Liver (tissue), 9 donors: ENCODE data around the gene MORF4L1. TPM values are rescaled to one million over a fixed set of nuclear protein-coding genes. Genes with fewer than 3 reads are reported as not detected.
"Not testable (repeated sequence)": the region's sequence is repeated elsewhere in the genome, so short reads cannot be mapped to it uniquely, and the experiment has no call there.

Experiments
- DNase-seq: peaks from one replicate; pipeline ENCODE4 v3.0.0-alpha.2; 2017; ENCODE audit warnings: low spot score
- H3K27ac ChIP-seq, 2 donors: one replicate each; pipeline ENCODE4 v1.7.0; 2013; ENCODE audit warnings: inconsistent platforms in 2 of 2, low read length in 2 of 2, control low read depth in 1 of 2, low read depth in 1 of 2, mild to moderate bottlenecking in 1 of 2
- H3K27me3 ChIP-seq, 4 donors: one replicate each; pipeline versions ENCODE4 v1.6.1 to v1.7.0; 2013; ENCODE audit warnings: low read length in 3 of 4, inconsistent platforms in 1 of 4, mild to moderate bottlenecking in 1 of 4, moderate library complexity in 1 of 4; ENCODE audit not compliant: control insufficient read depth in 4 of 4, insufficient read depth in 4 of 4
- H3K36me3 ChIP-seq, 4 donors: one replicate each; pipeline versions ENCODE4 v1.6.1 to v1.7.0; 2013; ENCODE audit warnings: low read length in 3 of 4, mild to moderate bottlenecking in 3 of 4, low read depth in 1 of 4, moderate library complexity in 1 of 4; ENCODE audit not compliant: control insufficient read depth in 4 of 4, insufficient read depth in 3 of 4
- H3K4me1 ChIP-seq, 4 donors: one replicate each; pipeline versions ENCODE4 v1.6.1 to v1.7.0; 2013; ENCODE audit warnings: low read length in 3 of 4, mild to moderate bottlenecking in 3 of 4, moderate library complexity in 1 of 4; ENCODE audit not compliant: control insufficient read depth in 4 of 4, insufficient read depth in 4 of 4
- H3K4me3 ChIP-seq, 3 donors: one replicate each; pipeline versions ENCODE4 v1.6.1 to v1.7.0; 2013; ENCODE audit warnings: low read length in 3 of 3, control low read depth in 1 of 3, low read depth in 1 of 3, mild to moderate bottlenecking in 1 of 3
- H3K9ac ChIP-seq, 2 donors: one replicate each; pipeline ENCODE4 v1.7.0; 2013; ENCODE audit warnings: low read length in 2 of 2, mild to moderate bottlenecking in 2 of 2, moderate library complexity in 2 of 2, control low read depth in 1 of 2, low read depth in 1 of 2
- H3K9me3 ChIP-seq, 4 donors: one replicate each; pipeline versions ENCODE4 v1.6.1 to v1.7.0; 2013; ENCODE audit warnings: low read length in 3 of 4; ENCODE audit not compliant: control insufficient read depth in 4 of 4
- EGR1 ChIP-seq, 2 donors: IDR thresholded peaks; 2 replicates each; pipeline ENCODE4 v1.6.1; 2016 to 2018; ENCODE audit warnings: antibody characterized with exemption in 2 of 2, low read depth in 2 of 2
- FOXA2 ChIP-seq: IDR thresholded peaks from 2 replicates; pipeline ENCODE4 v1.6.1; 2016; ENCODE audit warnings: antibody characterized with exemption
- HNF4A ChIP-seq, 2 donors: conservative IDR thresholded peaks; 2 replicates each; pipeline ENCODE4 v1.6.1; 2016; ENCODE audit warnings: antibody characterized with exemption in 2 of 2, mild to moderate bottlenecking in 2 of 2
- HNF4G ChIP-seq: IDR thresholded peaks from 2 replicates; pipeline ENCODE4 v1.6.1; 2016; ENCODE audit warnings: antibody characterized with exemption
- RAD21 ChIP-seq, 2 donors: IDR thresholded peaks; 2 replicates each; pipeline ENCODE4 v1.6.1; 2016; ENCODE audit warnings: antibody characterized with exemption in 2 of 2, mild to moderate bottlenecking in 2 of 2
- RXRA ChIP-seq, 2 donors: IDR thresholded peaks; 2 replicates each; pipeline ENCODE4 v1.6.1; 2017 to 2018; ENCODE audit warnings: antibody characterized with exemption in 2 of 2, mild to moderate bottlenecking in 1 of 2
- YY1 ChIP-seq: IDR thresholded peaks from 2 replicates; pipeline ENCODE4 v1.6.1; 2016; ENCODE audit warnings: antibody characterized with exemption, mild to moderate bottlenecking
- WGBS: extraction: QIAGEN DNeasy Blood & Tissue Kit; methylation state at CpG from one replicate; pipeline ENCODE4 v1.1.7; 2013; 5-methylcytosine and 5-hydroxymethylcytosine counted together
- polyA plus RNA-seq, 2 donors: library from polyadenylated mRNA; stranded (reverse) in 1 of 2; unstranded in 1 of 2; fragments of 200-250 nt in 1 of 2; fragments of >200 nt in 1 of 2; fragmentation: Nextera tagmentation in 1 of 2; extraction: Ambion mirVana in 1 of 2; gene quantifications; one replicate each; pipeline versions ENCODE4 v1.2.1 to v1.2.3, GENCODE V29; 2013 to 2015
- total RNA-seq, 2 donors: library from RNA; depleted of rRNA; stranded (reverse); fragments of >200 nt; gene quantifications; one replicate each; pipeline ENCODE4 v1.2.3, GENCODE V29; 2014
- TF ChIP-seq, protein P1 (sequence below): IDR thresholded peaks from 2 replicates; pipeline ENCODE4 v1.6.1; 2016; ENCODE audit warnings: antibody characterized with exemption
- TF ChIP-seq, protein P2 (sequence below): IDR thresholded peaks from 2 replicates; pipeline ENCODE4 v1.6.1; 2016; ENCODE audit warnings: antibody characterized with exemption
- TF ChIP-seq, protein P3 (sequence below): IDR thresholded peaks from 2 replicates; pipeline ENCODE4 v1.6.1; 2016; ENCODE audit warnings: antibody characterized with exemption, mild to moderate bottlenecking
- donor health status: healthy.
- donor health status: healthy.
- donor health status: healthy.
- donor health status: healthy.
- donor health status: healthy.

The MORF4L1 gene
- total and polyA plus RNA-seq, 4 donors: 67.5 to 134 (median 123) TPM

DNA sequence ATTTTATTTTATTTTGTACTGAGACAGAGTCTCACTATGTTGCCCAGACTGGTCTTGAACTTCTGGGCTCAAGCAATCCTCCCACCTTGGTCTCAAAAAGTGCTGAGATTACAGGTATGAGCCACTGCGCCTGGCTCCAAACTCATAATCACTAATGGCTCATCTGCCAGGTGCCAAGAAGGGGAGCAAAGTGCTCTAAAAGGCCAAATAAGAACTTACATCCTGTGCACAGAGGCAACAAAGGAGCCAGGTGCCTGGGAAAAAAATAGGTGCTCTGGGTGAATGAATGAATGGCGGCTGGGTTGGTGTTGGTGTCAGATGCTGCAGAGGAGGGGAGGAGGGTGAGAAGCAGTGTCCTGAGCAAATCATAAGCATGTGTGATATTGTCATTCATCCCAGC, 35.6 kb upstream of the MORF4L1 start (continued):
- no peak for TF ChIP-seq HNF4A (conservative IDR thresholded peaks at IDR 0.05)
- TF ChIP-seq, protein P1, sequence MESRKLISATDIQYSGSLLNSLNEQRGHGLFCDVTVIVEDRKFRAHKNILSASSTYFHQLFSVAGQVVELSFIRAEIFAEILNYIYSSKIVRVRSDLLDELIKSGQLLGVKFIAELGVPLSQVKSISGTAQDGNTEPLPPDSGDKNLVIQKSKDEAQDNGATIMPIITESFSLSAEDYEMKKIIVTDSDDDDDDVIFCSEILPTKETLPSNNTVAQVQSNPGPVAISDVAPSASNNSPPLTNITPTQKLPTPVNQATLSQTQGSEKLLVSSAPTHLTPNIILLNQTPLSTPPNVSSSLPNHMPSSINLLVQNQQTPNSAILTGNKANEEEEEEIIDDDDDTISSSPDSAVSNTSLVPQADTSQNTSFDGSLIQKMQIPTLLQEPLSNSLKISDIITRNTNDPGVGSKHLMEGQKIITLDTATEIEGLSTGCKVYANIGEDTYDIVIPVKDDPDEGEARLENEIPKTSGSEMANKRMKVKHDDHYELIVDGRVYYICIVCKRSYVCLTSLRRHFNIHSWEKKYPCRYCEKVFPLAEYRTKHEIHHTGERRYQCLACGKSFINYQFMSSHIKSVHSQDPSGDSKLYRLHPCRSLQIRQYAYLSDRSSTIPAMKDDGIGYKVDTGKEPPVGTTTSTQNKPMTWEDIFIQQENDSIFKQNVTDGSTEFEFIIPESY: no peak

DNA sequence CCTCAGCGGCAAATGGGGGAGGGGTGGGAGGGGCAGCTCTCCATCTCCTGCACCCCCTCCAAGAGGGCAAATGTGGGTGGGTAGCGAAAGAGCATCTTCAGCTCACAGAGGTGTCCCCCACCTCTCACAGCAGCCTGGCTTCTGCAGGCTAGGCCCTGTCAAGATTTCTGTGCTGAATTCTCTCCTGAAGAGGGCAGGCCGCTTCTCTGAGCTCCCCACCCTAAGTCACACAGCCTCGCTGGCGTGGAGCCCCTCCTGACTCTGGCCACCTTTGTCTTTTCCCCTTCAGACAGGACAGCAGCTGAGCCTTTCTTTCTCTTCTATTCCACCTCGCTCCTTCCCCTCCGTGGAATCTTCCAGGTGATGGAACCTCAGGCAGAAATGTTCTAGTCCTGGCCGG, 35.1 kb upstream of the MORF4L1 start:
- Histone ChIP-seq H3K9ac (no peak overlapping the region), H3K36me3 (no peaks in the 10 kb centered on the region), H3K4me1 (no peaks in the 10 kb centered on the region), H3K27me3 (no peaks in the 10 kb centered on the region), H3K27ac (no peak overlapping the region), H3K4me3 (no peak overlapping the region), H3K9me3 (no peaks in the 10 kb centered on the region)
- TF ChIP-seq YY1: no peak
- TF ChIP-seq, protein P1: no peak
- TF ChIP-seq, protein P2, sequence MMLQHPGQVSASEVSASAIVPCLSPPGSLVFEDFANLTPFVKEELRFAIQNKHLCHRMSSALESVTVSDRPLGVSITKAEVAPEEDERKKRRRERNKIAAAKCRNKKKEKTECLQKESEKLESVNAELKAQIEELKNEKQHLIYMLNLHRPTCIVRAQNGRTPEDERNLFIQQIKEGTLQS: no peak
- DNase-seq: no peak
- 93% methylated on average over 8 of the region's 8 CpGs for WGBS

DNA sequence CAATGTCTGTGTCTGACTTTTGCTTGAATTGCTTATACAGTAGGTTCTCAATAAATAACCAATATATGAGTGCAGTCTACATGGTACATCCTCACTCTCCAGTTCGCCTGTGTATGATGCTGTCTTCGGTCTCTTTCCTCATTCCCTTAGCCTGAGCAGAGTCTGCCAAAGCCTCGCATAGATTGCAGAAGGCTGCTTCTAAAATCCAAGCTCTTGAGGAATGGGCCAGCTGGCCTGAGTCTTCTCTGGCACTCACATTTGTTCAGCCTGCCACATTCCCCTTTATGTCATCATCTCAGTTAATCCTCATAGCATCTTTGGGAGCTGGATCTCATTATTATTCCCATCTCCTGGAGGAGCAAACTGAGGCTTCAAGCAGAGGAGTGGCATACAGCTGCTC, 34.2 kb upstream of the MORF4L1 start:
- Histone ChIP-seq H3K9me3 (no peaks in the 10 kb centered on the region), H3K4me3 (no peak overlapping the region), H3K36me3 (no peaks in the 10 kb centered on the region), H3K9ac (no peak overlapping the region), H3K27ac (no peak overlapping the region), H3K27me3 (no peaks in the 10 kb centered on the region), H3K4me1 (no peaks in the 10 kb centered on the region)
- no peak for DNase-seq
- 91% methylated on average over 3 of the region's 3 CpGs for WGBS
- TF ChIP-seq RXRA (IDR thresholded peaks at IDR 0.05) (no peak), EGR1 (IDR thresholded peaks at IDR 0.05; ENCODE audit: low read depth in 2 of 2) (no peak), FOXA2 (no peak), RAD21 (IDR thresholded peaks at IDR 0.05) (no peak), HNF4G (no peak)
- TF ChIP-seq, protein P3, sequence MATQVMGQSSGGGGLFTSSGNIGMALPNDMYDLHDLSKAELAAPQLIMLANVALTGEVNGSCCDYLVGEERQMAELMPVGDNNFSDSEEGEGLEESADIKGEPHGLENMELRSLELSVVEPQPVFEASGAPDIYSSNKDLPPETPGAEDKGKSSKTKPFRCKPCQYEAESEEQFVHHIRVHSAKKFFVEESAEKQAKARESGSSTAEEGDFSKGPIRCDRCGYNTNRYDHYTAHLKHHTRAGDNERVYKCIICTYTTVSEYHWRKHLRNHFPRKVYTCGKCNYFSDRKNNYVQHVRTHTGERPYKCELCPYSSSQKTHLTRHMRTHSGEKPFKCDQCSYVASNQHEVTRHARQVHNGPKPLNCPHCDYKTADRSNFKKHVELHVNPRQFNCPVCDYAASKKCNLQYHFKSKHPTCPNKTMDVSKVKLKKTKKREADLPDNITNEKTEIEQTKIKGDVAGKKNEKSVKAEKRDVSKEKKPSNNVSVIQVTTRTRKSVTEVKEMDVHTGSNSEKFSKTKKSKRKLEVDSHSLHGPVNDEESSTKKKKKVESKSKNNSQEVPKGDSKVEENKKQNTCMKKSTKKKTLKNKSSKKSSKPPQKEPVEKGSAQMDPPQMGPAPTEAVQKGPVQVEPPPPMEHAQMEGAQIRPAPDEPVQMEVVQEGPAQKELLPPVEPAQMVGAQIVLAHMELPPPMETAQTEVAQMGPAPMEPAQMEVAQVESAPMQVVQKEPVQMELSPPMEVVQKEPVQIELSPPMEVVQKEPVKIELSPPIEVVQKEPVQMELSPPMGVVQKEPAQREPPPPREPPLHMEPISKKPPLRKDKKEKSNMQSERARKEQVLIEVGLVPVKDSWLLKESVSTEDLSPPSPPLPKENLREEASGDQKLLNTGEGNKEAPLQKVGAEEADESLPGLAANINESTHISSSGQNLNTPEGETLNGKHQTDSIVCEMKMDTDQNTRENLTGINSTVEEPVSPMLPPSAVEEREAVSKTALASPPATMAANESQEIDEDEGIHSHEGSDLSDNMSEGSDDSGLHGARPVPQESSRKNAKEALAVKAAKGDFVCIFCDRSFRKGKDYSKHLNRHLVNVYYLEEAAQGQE: no peak

DNA sequence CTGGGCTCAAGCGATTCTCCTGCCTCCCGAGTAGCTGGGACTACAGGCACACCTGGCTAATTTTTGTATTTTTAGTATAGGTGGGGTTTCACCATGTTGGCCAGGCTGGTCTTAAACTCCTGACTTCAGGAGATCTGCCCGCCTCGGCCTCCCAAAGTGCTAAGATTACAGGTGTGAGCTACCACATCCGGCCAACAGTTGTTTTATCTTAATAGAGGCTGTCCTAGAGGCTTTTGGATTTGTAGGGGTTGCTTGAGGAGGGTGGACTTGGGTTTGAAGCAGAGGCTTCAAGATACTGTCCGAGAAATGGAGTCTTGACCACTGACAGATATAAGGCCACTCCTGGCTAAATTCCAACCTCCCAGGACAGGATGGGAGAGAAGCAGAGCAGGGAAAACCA, 33.5 kb upstream of the MORF4L1 start:
- WGBS: 87% methylated on average over 6 of the region's 6 CpGs
- H3K9ac ChIP-seq, DNase-seq, H3K4me3 ChIP-seq, H3K27ac ChIP-seq, H3K9me3 ChIP-seq, H3K36me3 ChIP-seq, H3K4me1 ChIP-seq, H3K27me3 ChIP-seq: not testable (repeated sequence)
